Testis (tissue), 2 donors: ENCODE results near the gene AAK1.

Source experiments
- POLR2A ChIP-seq: fragments of 450-650 bp; IDR thresholded peaks from one replicate; pipeline ENCODE4 v1.6.1; 2017; ENCODE audit warnings: antibody characterized with exemption, mild to moderate bottlenecking, moderate library complexity
- TF ChIP-seq, protein P1 (sequence below), 3 experiments: fragments of 450-650 bp in 2 of 3; fragments of 200-600 bp in 1 of 3; sonication (generic) in 1 of 3; IDR thresholded peaks; one replicate each; pipeline ENCODE4 v1.5.1; 2016 to 2019; ENCODE audit warnings: antibody characterized with exemption in 3 of 3, mild to moderate bottlenecking in 2 of 3, moderate library complexity in 1 of 3

DNA sequence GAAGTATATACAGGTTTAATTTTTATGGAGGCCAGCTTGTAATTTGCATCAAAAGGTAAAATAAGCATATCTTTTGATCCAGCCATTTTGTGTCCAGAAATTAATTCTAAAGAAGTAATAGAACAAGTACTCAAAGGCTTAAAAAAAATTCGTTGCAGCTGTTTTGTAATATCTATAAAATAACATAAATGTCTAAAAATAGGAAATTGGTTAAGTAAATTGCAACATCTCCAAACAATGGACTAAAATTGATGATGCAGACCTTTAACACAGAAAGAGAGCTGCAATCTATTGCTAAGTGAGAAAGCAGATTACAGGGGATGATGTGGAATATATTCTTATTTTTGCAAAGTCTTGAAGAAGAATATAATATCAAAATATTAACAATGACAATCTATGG is 19.4 kb downstream of the AAK1 start:
- no peak for TF ChIP-seq POLR2A
- TF ChIP-seq, protein P1, sequence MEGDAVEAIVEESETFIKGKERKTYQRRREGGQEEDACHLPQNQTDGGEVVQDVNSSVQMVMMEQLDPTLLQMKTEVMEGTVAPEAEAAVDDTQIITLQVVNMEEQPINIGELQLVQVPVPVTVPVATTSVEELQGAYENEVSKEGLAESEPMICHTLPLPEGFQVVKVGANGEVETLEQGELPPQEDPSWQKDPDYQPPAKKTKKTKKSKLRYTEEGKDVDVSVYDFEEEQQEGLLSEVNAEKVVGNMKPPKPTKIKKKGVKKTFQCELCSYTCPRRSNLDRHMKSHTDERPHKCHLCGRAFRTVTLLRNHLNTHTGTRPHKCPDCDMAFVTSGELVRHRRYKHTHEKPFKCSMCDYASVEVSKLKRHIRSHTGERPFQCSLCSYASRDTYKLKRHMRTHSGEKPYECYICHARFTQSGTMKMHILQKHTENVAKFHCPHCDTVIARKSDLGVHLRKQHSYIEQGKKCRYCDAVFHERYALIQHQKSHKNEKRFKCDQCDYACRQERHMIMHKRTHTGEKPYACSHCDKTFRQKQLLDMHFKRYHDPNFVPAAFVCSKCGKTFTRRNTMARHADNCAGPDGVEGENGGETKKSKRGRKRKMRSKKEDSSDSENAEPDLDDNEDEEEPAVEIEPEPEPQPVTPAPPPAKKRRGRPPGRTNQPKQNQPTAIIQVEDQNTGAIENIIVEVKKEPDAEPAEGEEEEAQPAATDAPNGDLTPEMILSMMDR (IDR thresholded peaks at IDR 0.05), result no peak
